Endodermal cell (in vitro differentiated cells): ENCODE data around the gene GAREM1. TPM values are rescaled to one million over a fixed set of nuclear protein-coding genes. Genes with fewer than 3 reads are reported as not detected.

Experiments used
- DNase-seq: peaks from one replicate; pipeline ENCODE4 v3.0.0-alpha.2; 2017
- H3K27ac ChIP-seq: 2 replicates; pipeline ENCODE4 v1.5.1; 2013; ENCODE audit warnings: mild to moderate bottlenecking, low read depth, low read length, moderate library complexity
- H3K27me3 ChIP-seq: 2 replicates; pipeline ENCODE4 v1.6.1; 2013; ENCODE audit warnings: mild to moderate bottlenecking, low read length, moderate library complexity; ENCODE audit not compliant: insufficient read depth, control insufficient read depth, poor library complexity, severe bottlenecking
- H3K36me3 ChIP-seq: 2 replicates; pipeline ENCODE4 v1.7.0; 2013; ENCODE audit warnings: mild to moderate bottlenecking, low read length, moderate library complexity; ENCODE audit not compliant: control insufficient read depth, insufficient read depth
- H3K4me1 ChIP-seq: one replicate; pipeline ENCODE4 v1.7.0; 2013; ENCODE audit warnings: low read length; ENCODE audit not compliant: control insufficient read depth, insufficient read depth
- H3K4me3 ChIP-seq: 2 replicates; pipeline ENCODE4 v1.5.1; 2013; ENCODE audit warnings: mild to moderate bottlenecking, low read length, moderate library complexity
- H3K9ac ChIP-seq: 2 replicates; pipeline ENCODE4 v1.6.1; 2013; ENCODE audit warnings: mild to moderate bottlenecking, low read length, moderate library complexity; ENCODE audit not compliant: poor library complexity, severe bottlenecking; ENCODE audit errors: extremely low read depth
- H3K9me3 ChIP-seq: 2 replicates; pipeline ENCODE4 v1.6.1; 2013; ENCODE audit warnings: mild to moderate bottlenecking, low read length, moderate library complexity; ENCODE audit not compliant: control insufficient read depth
- H3K27ac Mint-ChIP-seq: 2 replicates; pipeline ENCODE4 v1.8.0; 2020; ENCODE audit warnings: mixed read lengths
- H3K27me3 Mint-ChIP-seq: 2 replicates; pipeline ENCODE4 v1.8.0; 2021; ENCODE audit warnings: mild to moderate bottlenecking, mixed read lengths; ENCODE audit not compliant: insufficient read depth
- H3K36me3 Mint-ChIP-seq: 2 replicates; pipeline ENCODE4 v1.8.0; 2020; ENCODE audit warnings: low read depth, mixed read lengths
- H3K4me1 Mint-ChIP-seq: 2 replicates; pipeline ENCODE4 v1.8.0; 2020; ENCODE audit warnings: mixed read lengths
- H3K4me3 Mint-ChIP-seq: 2 replicates; pipeline ENCODE4 v1.8.0; 2020; ENCODE audit warnings: mild to moderate bottlenecking, moderate library complexity, mixed read lengths
- H3K9me3 Mint-ChIP-seq: 2 replicates; pipeline ENCODE4 v1.8.0; 2020; ENCODE audit warnings: mild to moderate bottlenecking, mixed read lengths
- CTCF ChIP-seq: fragments of 200-600 bp; sonication (generic); conservative IDR thresholded peaks from 2 replicates; pipeline ENCODE4 v1.5.0; 2021; ENCODE audit warnings: antibody characterized with exemption, mild to moderate bottlenecking
- WGBS, 2 experiments: methylation state at CpG; one replicate each; pipeline versions ENCODE4 v1.1.5 to v1.1.7; 2013; ENCODE audit warnings: missing lambda C conversion rate in 2 of 2, mixed read lengths in 1 of 2; ENCODE audit not compliant: insufficient coverage in 1 of 2, insufficient read length in 1 of 2; 5-methylcytosine and 5-hydroxymethylcytosine counted together
- total RNA-seq, 2 donors: library from RNA; stranded (reverse); fragmentation: NEBNext Ultra II Directional in 1 of 2; extraction: Animal tissue kit (Norgen Biotek cat#: 25700) in 1 of 2; gene quantifications; 2 replicates in 1 of 2; 3 replicates in 1 of 2; pipeline ENCODE4 v1.2.1, GENCODE V29; 2021

GAREM1 gene
- total RNA-seq, 2 donors from 2014 or later, result 9.2 to 9.4 TPM

- Histone ChIP-seq H3K27me3 (no peaks in the 10 kb centered on the region), H3K27ac (no peak overlapping the region), H3K4me3 (no peak overlapping the region), H3K9me3 (no peaks in the 10 kb centered on the region), H3K4me1 (no peaks in the 10 kb centered on the region), H3K9ac (no peak overlapping the region), H3K36me3 (no peaks in the 10 kb centered on the region)
- Mint-ChIP-seq H3K4me3 (no peak overlapping the region), H3K36me3 (no peaks in the 10 kb centered on the region), H3K27ac (no peak overlapping the region), H3K27me3 (peaks cover 4% of the 10 kb centered on the region), H3K9me3 (no peaks in the 10 kb centered on the region), H3K4me1 (peaks cover 13% of the 10 kb centered on the region)
- no peak for DNase-seq
- WGBS, 2 experiments, result 89% methylated on average over 2 of the region's 2 CpGs; no CpG with 5 or more reads in 1 of the 2 experiments
- no peak for TF ChIP-seq CTCF
Measured at GRCh38 chr18:32443033-32443705, 27.5 kb downstream of the GAREM1 start.

- no peaks in the 10 kb centered on the region for H3K9me3 Mint-ChIP-seq
- H3K4me3 Mint-ChIP-seq, result no peak overlapping the region
- no peaks in the 10 kb centered on the region for H3K27me3 ChIP-seq
- no peak for TF ChIP-seq CTCF
- no peak overlapping the region for H3K9ac ChIP-seq
- H3K36me3 ChIP-seq, result no peaks in the 10 kb centered on the region
- no peaks in the 10 kb centered on the region for H3K4me1 ChIP-seq
- DNase-seq, result no peak
- no peak overlapping the region for H3K27ac Mint-ChIP-seq
- H3K27me3 Mint-ChIP-seq, result peaks cover 9% of the 10 kb centered on the region
- no peak overlapping the region for H3K4me3 ChIP-seq
- peaks cover 18% of the 10 kb centered on the region for H3K4me1 Mint-ChIP-seq
- no peaks in the 10 kb centered on the region for H3K9me3 ChIP-seq
- H3K36me3 Mint-ChIP-seq, result no peaks in the 10 kb centered on the region
- H3K27ac ChIP-seq, result no peak overlapping the region
Measured at GRCh38 chr18:32442575-32442974, 28.1 kb downstream of the GAREM1 start.

- Mint-ChIP-seq H3K36me3 (no peaks in the 10 kb centered on the region), H3K4me1 (peaks cover 23% of the 10 kb centered on the region), H3K4me3 (no peak overlapping the region), H3K27ac (no peak overlapping the region), H3K27me3 (peaks cover 19% of the 10 kb centered on the region), H3K9me3 (no peaks in the 10 kb centered on the region)
- Histone ChIP-seq H3K27ac (peak overlapping the region; percentile 41), H3K9me3 (no peaks in the 10 kb centered on the region), H3K36me3 (no peaks in the 10 kb centered on the region), H3K27me3 (no peaks in the 10 kb centered on the region), H3K4me3 (no peak overlapping the region), H3K4me1 (no peaks in the 10 kb centered on the region), H3K9ac (no peak overlapping the region)
- no peak for TF ChIP-seq CTCF
- whole genome bisulfite sequencing, 2 experiments, result 81 to 92% methylated on average over 6 to 8 of the region's 8 CpGs
- DNase-seq, result no peak
Measured at GRCh38 chr18:32441533-32441932, 29.1 kb downstream of the GAREM1 start.
